ENCODE measurements around the gene TEX50.
"Not testable (repeated sequence)": the region's sequence is repeated elsewhere in the genome, so short reads cannot be mapped to it uniquely, and the experiment has no call there.

The TEX50 gene, protein sequence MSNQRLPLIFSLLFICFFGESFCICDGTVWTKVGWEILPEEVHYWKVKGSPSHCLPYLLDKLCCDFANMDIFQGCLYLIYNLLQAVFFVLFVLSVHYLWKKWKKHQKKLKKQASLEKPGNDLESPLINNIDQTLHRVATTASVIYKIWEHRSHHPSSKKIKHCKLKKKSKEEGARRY

DNA sequence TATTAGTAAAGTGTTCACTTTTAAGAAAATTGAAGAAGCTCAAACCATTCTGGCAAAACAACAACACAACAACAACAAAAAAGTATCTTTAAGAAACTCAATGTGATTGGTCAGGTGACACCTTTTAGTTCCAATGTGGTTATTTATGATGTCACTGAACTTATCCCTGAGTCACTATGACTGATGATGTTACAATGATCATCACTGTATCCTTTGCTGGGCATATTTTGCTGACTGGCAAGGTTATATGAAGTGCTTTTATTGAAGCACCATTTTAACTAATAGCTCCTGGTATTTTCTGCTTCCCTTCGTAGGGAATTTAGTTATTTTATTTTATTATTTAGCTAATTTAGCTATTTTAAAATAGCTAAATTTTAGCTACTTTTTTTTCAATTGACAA is at the start of gene TEX50:
Gene TEX50, plus strand, starts transcription at position 223 of the 400 bp plus-strand sequence. CDS start 184 bp downstream, outside the sequence.
- no peak for DNase-seq

DNA sequence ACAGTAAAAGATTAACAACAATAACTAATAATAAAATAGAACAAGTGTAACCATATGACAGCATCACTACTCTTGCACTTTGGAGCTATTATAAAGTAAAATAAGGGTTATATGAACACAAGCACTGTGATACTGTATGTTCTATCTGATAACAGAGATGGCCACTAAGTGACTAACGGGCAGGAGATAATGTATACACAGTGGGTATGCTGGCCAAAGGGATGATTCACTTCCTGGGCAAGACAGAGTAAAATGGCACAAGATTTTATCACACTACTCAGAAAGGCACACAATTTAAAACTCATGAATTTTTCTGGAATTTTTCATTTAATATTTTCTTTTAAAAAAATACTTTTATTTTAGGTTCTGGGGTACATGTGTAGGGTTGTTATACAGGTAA is 44.6 kb upstream of the TEX50 start:
- DNase-seq = no peak

DNA sequence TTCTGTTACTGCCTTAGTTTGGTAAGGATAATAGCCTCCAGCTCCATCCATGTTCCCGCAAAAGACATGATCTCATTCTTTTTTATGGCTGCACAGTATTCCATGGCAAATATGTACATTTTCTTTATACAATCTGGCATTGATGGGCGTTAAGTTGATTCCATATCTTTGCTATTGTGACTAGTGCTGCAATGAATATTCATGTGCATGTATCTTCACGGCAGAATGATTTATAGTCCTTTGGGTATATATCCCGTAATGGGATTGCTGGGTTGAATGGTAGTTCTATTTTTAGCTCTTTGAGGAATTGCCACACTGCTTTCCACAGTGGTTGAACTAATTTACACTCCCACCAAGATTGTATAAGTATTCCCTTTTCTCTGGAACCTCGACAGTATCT is 44.0 kb upstream of the TEX50 start:
- DNase-seq = not testable (repeated sequence)

GRCh38 chr1:173596097-173596825 is 38.9 kb upstream of the TEX50 start:
- DNase-seq = no peak

DNA sequence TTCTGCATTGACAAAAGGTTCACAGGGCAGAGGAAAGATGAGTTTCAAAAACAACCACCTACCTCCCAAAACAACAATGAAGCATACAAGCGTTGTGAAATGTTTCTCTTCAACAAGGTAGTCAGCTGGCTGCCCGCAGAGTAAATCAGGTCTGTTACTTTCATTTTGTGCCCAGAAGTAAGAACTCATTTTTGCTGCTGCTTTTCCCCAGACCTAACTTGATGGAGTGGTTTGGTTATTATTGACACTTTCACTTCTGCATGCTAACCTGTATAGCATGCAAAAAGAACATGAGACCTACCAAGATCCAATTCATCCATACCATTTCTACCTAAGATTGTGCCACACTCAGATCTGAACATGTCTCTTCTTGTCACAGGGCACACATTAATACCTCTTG is 33.5 kb upstream of the TEX50 start:
- DNase-seq = no peak

- no peak for DNase-seq
Observed at GRCh38 chr1:173603056-173603591, 32.0 kb upstream of the TEX50 start, which contains the start of gene SLC9C2. SLC9C2 (minus strand) TSS chr1:173603072; CDS start chr1:173601776, 1,296 bp downstream.

- no peak for DNase-seq
Observed at GRCh38 chr1:173608503-173609216, 26.5 kb upstream of the TEX50 start.

- not testable (repeated sequence) for DNase-seq
Observed at GRCh38 chr1:173613086-173613485, 22.1 kb upstream of the TEX50 start.

GRCh38 chr1:173616859-173617258 is 18.3 kb upstream of the TEX50 start:
- DNase-seq = no peak

- no peak for DNase-seq
Observed at GRCh38 chr1:173627269-173627668, 7.9 kb upstream of the TEX50 start.

- DNase-seq = no peak
Observed at GRCh38 chr1:173628888-173629287, 6.2 kb upstream of the TEX50 start.

- not testable (repeated sequence) for DNase-seq
Observed at GRCh38 chr1:173637236-173638042, 2.3 kb downstream of the TEX50 start.

- DNase-seq = no peak
Observed at GRCh38 chr1:173638043-173639021, 3.2 kb downstream of the TEX50 start.

- no peak for DNase-seq
Observed at GRCh38 chr1:173639102-173639501, 4.0 kb downstream of the TEX50 start.

DNA sequence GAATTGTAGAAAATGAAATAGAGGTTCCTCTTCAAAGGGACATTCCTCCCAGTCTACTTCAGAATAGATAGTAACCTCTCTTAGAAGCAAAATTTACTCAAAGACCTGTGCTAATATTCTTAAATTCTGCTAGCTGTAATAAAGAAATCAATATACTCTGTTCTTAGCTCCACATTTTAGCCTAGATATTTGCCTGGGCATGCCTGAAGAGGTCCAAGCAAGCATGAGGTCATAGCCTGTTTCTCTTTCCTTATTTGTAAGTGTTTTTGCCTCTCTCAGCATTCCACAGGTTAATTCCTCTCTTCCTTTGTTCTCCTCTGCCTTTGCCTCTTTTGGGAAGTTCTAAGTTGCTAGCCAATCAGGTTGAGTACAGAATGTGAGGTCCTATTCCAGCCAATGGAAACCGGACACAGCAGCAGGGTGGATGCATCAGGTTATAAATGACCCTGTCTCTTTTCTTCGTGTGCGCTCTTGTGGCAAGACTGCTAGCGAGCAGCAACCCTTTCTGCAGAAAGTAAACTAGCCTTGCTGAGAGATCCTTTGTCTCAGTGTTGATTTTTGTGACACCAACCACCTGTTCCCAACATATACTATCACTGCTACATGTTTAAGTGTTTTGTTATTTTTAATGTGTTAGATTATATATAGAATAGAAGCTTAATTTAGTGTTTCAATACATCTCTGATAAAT is 7.5 kb downstream of the TEX50 start:
- not testable (repeated sequence) for DNase-seq

DNA sequence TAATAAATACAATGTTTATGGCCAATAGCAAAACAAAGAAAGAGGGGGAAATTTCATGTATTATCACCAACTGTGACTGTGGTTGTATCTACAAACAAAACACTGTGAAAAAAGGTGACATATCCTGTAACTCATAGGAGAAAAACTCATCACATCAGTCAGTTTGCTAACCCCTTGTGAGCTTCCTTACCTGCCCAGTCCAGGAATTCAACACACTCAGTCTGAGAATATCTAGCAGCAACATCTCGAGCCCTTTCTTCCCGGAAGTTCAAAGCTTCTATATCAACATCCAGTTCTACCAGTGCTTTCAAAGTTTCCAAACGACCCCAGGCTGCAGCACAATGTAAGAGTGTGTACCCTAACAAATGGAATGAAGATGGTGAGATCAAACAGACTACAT is 11.5 kb downstream of the TEX50 start:
- DNase-seq = no peak

- DNase-seq = no peak
Observed at GRCh38 chr1:173648880-173649605, 13.9 kb downstream of the TEX50 start.

DNA sequence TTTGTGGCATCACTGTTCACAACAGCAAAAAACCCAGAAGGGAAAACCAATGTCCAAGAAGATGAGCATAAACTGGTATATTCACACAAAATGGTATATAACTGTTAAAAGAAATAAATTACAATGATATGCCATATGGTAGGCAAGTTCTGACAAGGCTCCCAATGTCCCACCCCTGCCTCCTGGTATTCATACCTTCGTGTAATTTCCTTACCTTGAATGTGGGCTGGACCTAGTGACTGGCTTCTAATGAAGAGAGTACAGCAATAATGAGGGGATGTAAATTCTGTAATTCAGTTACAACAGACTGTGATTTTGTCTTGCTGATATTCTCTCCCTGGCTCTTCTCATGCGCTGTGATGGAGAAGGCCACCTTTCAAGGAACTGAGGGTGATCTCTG is 25.2 kb downstream of the TEX50 start:
- DNase-seq = no peak

DNA sequence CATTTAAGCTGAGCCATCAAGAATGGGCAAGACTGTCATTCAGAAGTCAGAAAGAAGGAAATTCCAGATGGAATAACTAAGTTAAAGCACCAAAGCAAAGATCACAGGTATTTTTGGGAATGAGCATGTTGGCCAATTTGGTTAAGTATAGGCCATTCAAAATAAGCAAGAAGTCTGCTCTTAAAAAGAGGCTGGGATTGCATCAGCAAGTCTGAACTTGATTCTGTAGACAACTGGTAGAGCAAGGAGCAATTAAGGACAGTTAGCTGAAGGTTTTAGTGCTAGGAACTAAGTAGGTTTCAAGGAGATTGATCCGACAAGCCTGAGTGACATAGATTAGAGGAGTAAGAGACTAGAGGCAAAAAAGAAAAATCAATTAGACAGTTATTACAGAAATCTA is 26.1 kb downstream of the TEX50 start:
- no peak for DNase-seq

- no peak for DNase-seq
Observed at GRCh38 chr1:173661763-173662162, 26.6 kb downstream of the TEX50 start.
